MM.1S (cell line): ENCODE results near the gene VPS26A.

ENCODE experiments used
- CTCF ChIP-seq: fragments of 300-600 bp; sonication (generic); IDR thresholded peaks from 2 replicates; pipeline ENCODE4 v1.5.1; 2016; ENCODE audit warnings: antibody characterized with exemption, low read length, mixed read lengths
- EZH2 ChIP-seq: fragments of 300-600 bp; sonication (generic); optimal IDR thresholded peaks from 2 replicates; pipeline ENCODE3; 2017; ENCODE audit warnings: low read depth, mild to moderate bottlenecking, antibody characterized with exemption, low read length, mixed read lengths
- EZH2phosphoT487 ChIP-seq: fragments of 300-600 bp; sonication (generic); IDR thresholded peaks from 2 replicates; pipeline ENCODE4 v1.6.1; 2018; ENCODE audit warnings: antibody characterized with exemption, low read length

DNA sequence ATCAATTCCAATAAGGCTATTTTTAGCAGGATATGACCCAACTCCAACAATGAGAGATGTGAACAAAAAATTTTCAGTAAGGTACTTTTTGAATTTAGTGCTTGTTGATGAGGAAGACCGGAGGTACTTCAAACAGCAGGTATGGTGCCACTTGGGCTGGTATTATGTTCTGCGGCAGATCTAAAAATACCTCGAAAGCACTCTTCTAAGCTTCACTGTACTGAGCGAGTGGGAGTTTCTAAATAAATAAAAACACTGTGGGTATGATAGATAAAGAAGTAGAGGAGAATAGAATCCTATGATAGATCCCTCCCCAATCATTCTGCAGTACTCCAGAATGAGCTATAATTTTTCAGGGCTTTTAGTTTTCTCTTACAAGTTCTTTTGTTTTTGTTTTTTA lies 44.5 kb downstream of the VPS26A start:
- TF ChIP-seq CTCF (no peak), EZH2 (no peak), EZH2phosphoT487 (no peak)
